Neural cell (in vitro differentiated cells): ENCODE results near the gene KRTAP22-1. TPM values are rescaled to one million over a fixed set of nuclear protein-coding genes. Genes with fewer than 3 reads are reported as not detected.

ENCODE experiments used
- H2AFZ ChIP-seq: fragments of 200-600, 300-800 bp; sonication (generic), shearing (Covaris generic); 2 replicates; pipeline ENCODE4 v1.6.0; 2014; ENCODE audit warnings: low read depth, mild to moderate bottlenecking, antibody characterized with exemption, low read length, moderate library complexity
- H3F3A ChIP-seq: fragments of 200-600 bp; shearing (Covaris generic); 2 replicates; pipeline ENCODE4 v1.6.1; 2016; ENCODE audit warnings: mild to moderate bottlenecking, moderate library complexity, mixed read lengths, antibody characterized with exemption, low read length; ENCODE audit not compliant: insufficient read depth, poor library complexity, severe bottlenecking
- H3K27ac ChIP-seq: fragments of 200-600, 300-800 bp; sonication (generic), shearing (Covaris generic); 2 replicates; pipeline ENCODE4 v1.5.1; 2014; ENCODE audit warnings: mild to moderate bottlenecking, low read length, moderate library complexity
- H3K27me3 ChIP-seq: fragments of 300-800, 200-600 bp; sonication (generic), shearing (Covaris generic); 2 replicates; pipeline ENCODE4 v1.6.0; 2014; ENCODE audit warnings: mild to moderate bottlenecking, low read depth, low read length, moderate library complexity; ENCODE audit not compliant: insufficient read depth
- H3K36me3 ChIP-seq: fragments of 300-800, 200-600 bp; sonication (generic), shearing (Covaris generic); 2 replicates; pipeline ENCODE4 v1.5.1; 2014; ENCODE audit warnings: mild to moderate bottlenecking, antibody characterized with exemption, low read length, moderate library complexity; ENCODE audit not compliant: insufficient read depth
- H3K4me2 ChIP-seq: fragments of 300-800, 200-600 bp; sonication (generic), shearing (Covaris generic); 2 replicates; pipeline ENCODE4 v1.6.0; 2014; ENCODE audit warnings: mild to moderate bottlenecking, low read length
- H3K4me3 ChIP-seq: fragments of 300-800, 200-600 bp; sonication (generic), shearing (Covaris generic); 2 replicates; pipeline ENCODE4 v1.5.1; 2014; ENCODE audit warnings: mild to moderate bottlenecking, low read length, moderate library complexity
- H3K79me2 ChIP-seq: fragments of 200-600 bp; shearing (Covaris generic); replicated peaks from 2 replicates; pipeline ENCODE4 v1.6.0; 2014; ENCODE audit warnings: mild to moderate bottlenecking, low read length, moderate library complexity; ENCODE audit not compliant: insufficient read depth
- H3K9ac ChIP-seq: fragments of 300-800, 200-600 bp; sonication (generic), shearing (Covaris generic); 2 replicates; pipeline ENCODE4 v1.6.1; 2016; ENCODE audit warnings: mild to moderate bottlenecking, low read length, mixed read lengths
- H3K9me2 ChIP-seq: fragments of 200-600 bp; shearing (Covaris generic); 2 replicates; pipeline ENCODE4 v1.6.1; 2016; ENCODE audit warnings: mild to moderate bottlenecking, low read length, mixed read lengths; ENCODE audit not compliant: insufficient read depth
- H3K9me3 ChIP-seq: fragments of 200-600, 300-800 bp; sonication (generic), shearing (Covaris generic); 2 replicates; pipeline ENCODE4 v1.6.1; 2016; ENCODE audit warnings: mild to moderate bottlenecking, mixed run types, low read length, moderate library complexity, mixed read lengths
- H4K20me1 ChIP-seq: fragments of 200-600 bp; shearing (Covaris generic); 2 replicates; pipeline ENCODE4 v1.6.1; 2016; ENCODE audit warnings: mild to moderate bottlenecking, mixed run types; ENCODE audit not compliant: insufficient read depth
- EP300 ChIP-seq: fragments of 450-650 bp; conservative IDR thresholded peaks from 2 replicates; pipeline ENCODE4 v1.6.1; 2014; ENCODE audit warnings: antibody characterized with exemption, mild to moderate bottlenecking, moderate library complexity; ENCODE audit not compliant: poor library complexity, severe bottlenecking
- EZH2 ChIP-seq: fragments of 200-600, 300-800 bp; shearing (Covaris generic), sonication (generic); IDR thresholded peaks from 2 replicates; pipeline ENCODE4 v1.6.1; 2014; ENCODE audit warnings: antibody characterized with exemption, low read length, borderline replicate concordance, mild to moderate bottlenecking; ENCODE audit not compliant: insufficient read depth, poor library complexity, severe bottlenecking
- MXI1 ChIP-seq: fragments of 450-650 bp; conservative IDR thresholded peaks from 2 replicates; pipeline ENCODE4 v1.6.1; 2014; ENCODE audit warnings: antibody characterized with exemption, mild to moderate bottlenecking; ENCODE audit not compliant: poor library complexity, severe bottlenecking
- POLR2AphosphoS5 ChIP-seq: IDR thresholded peaks from 2 replicates; pipeline ENCODE4 v1.6.1; 2012
- RAD21 ChIP-seq: fragments of 450-650 bp; conservative IDR thresholded peaks from 2 replicates; pipeline ENCODE4 v1.6.1; 2014; ENCODE audit warnings: antibody characterized with exemption, mild to moderate bottlenecking, moderate library complexity
- SMC3 ChIP-seq: fragments of 450-650 bp; conservative IDR thresholded peaks from 2 replicates; pipeline ENCODE4 v1.6.1; 2014; ENCODE audit warnings: antibody characterized with exemption, mild to moderate bottlenecking, moderate library complexity; ENCODE audit not compliant: poor library complexity
- TAF1 ChIP-seq: IDR thresholded peaks from 2 replicates; pipeline ENCODE4 v1.6.1; 2012; ENCODE audit warnings: low read depth
- polyA plus RNA-seq: library from polyadenylated mRNA; depleted of rRNA; stranded (reverse); fragments of >200 nt; gene quantifications from 2 replicates; pipeline ENCODE4 v1.2.3, GENCODE V29; 2014
- small RNA-seq, 3 experiments: library from RNA; depleted of rRNA; stranded (forward); fragments of <200 nt; gene quantifications; one replicate each; pipeline ENCODE3, GENCODE V24; 2012
- TF ChIP-seq, protein P1 (sequence below): IDR thresholded peaks from 2 replicates; pipeline ENCODE4 v1.6.1; 2012; ENCODE audit warnings: borderline replicate concordance
- TF ChIP-seq, protein P2 (sequence below): fragments of 450-650 bp; IDR thresholded peaks from 2 replicates; pipeline ENCODE4 v1.5.1; 2014; ENCODE audit warnings: antibody characterized with exemption, mild to moderate bottlenecking, moderate library complexity; ENCODE audit not compliant: poor library complexity, severe bottlenecking

KRTAP22-1 gene
- polyA plus RNA-seq, 1 donor from 2014 or later, result not detected

GRCh38 chr21:30646904-30647414 lies 46.1 kb downstream of the KRTAP22-1 start:
- no peak for TF ChIP-seq TAF1
- TF ChIP-seq EZH2, result no peak
- TF ChIP-seq MXI1, result no peak
- no peak for TF ChIP-seq SMC3
- no peak for TF ChIP-seq EP300
- TF ChIP-seq, protein P1, sequence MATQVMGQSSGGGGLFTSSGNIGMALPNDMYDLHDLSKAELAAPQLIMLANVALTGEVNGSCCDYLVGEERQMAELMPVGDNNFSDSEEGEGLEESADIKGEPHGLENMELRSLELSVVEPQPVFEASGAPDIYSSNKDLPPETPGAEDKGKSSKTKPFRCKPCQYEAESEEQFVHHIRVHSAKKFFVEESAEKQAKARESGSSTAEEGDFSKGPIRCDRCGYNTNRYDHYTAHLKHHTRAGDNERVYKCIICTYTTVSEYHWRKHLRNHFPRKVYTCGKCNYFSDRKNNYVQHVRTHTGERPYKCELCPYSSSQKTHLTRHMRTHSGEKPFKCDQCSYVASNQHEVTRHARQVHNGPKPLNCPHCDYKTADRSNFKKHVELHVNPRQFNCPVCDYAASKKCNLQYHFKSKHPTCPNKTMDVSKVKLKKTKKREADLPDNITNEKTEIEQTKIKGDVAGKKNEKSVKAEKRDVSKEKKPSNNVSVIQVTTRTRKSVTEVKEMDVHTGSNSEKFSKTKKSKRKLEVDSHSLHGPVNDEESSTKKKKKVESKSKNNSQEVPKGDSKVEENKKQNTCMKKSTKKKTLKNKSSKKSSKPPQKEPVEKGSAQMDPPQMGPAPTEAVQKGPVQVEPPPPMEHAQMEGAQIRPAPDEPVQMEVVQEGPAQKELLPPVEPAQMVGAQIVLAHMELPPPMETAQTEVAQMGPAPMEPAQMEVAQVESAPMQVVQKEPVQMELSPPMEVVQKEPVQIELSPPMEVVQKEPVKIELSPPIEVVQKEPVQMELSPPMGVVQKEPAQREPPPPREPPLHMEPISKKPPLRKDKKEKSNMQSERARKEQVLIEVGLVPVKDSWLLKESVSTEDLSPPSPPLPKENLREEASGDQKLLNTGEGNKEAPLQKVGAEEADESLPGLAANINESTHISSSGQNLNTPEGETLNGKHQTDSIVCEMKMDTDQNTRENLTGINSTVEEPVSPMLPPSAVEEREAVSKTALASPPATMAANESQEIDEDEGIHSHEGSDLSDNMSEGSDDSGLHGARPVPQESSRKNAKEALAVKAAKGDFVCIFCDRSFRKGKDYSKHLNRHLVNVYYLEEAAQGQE, result no peak
- TF ChIP-seq RAD21, result no peak
- TF ChIP-seq, protein P2, sequence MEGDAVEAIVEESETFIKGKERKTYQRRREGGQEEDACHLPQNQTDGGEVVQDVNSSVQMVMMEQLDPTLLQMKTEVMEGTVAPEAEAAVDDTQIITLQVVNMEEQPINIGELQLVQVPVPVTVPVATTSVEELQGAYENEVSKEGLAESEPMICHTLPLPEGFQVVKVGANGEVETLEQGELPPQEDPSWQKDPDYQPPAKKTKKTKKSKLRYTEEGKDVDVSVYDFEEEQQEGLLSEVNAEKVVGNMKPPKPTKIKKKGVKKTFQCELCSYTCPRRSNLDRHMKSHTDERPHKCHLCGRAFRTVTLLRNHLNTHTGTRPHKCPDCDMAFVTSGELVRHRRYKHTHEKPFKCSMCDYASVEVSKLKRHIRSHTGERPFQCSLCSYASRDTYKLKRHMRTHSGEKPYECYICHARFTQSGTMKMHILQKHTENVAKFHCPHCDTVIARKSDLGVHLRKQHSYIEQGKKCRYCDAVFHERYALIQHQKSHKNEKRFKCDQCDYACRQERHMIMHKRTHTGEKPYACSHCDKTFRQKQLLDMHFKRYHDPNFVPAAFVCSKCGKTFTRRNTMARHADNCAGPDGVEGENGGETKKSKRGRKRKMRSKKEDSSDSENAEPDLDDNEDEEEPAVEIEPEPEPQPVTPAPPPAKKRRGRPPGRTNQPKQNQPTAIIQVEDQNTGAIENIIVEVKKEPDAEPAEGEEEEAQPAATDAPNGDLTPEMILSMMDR, result no peak
- no peak for TF ChIP-seq POLR2AphosphoS5
- Histone ChIP-seq H3K36me3 (no peaks in the 10 kb centered on the region), H4K20me1 (no peaks in the 10 kb centered on the region), H3K4me3 (no peak overlapping the region), H3K27me3 (no peaks in the 10 kb centered on the region), H3K9ac (no peak overlapping the region), H3K4me2 (no peak overlapping the region), H3K9me2 (no peaks in the 10 kb centered on the region), H3K79me2 (no peaks in the 10 kb centered on the region), H3F3A (no peaks in the 10 kb centered on the region), H3K27ac (no peak overlapping the region), H3K9me3 (no peaks in the 10 kb centered on the region), H2AFZ (no peak overlapping the region)

Small RNA genes within 50 kb of the gene (small RNA-seq; reads per million reads assigned to genes)
- gene KRTAP20-1 (0 reads per million in 3 experiments), gene KRTAP20-3 (0 reads per million in 3 experiments), gene KRTAP20-4 (0 reads per million in 3 experiments), gene KRTAP22-1 (0 to 0.23 (median 0) reads per million in 3 experiments), gene KRTAP22-2 (0 reads per million in 3 experiments)

Other genes starting within 250 kb of the KRTAP22-1 start
- gene KRTAP13-2, start 228.8 kb upstream of the KRTAP22-1 start, polyA plus RNA-seq, result not detected in 2 replicates
- gene KRTAP13-1, start 205.1 kb upstream of the KRTAP22-1 start, polyA plus RNA-seq, result not detected in 2 replicates
- gene KRTAP13-3, start 175.2 kb upstream of the KRTAP22-1 start, polyA plus RNA-seq, result not detected in 2 replicates
- not detected in 2 replicates for gene KRTAP13-4, start 170.9 kb upstream of the KRTAP22-1 start, polyA plus RNA-seq
- gene KRTAP15-1, start 160.8 kb upstream of the KRTAP22-1 start, polyA plus RNA-seq, result not detected in 2 replicates
- not detected in 2 replicates for gene KRTAP19-1, start 120.7 kb upstream of the KRTAP22-1 start, polyA plus RNA-seq
- gene KRTAP19-2, start 113.7 kb upstream of the KRTAP22-1 start, polyA plus RNA-seq, result not detected in 2 replicates
- not detected in 2 replicates for gene KRTAP19-3, start 109.1 kb upstream of the KRTAP22-1 start, polyA plus RNA-seq
- gene KRTAP19-4, start 103.9 kb upstream of the KRTAP22-1 start, polyA plus RNA-seq, result not detected in 2 replicates
- not detected in 2 replicates for gene KRTAP19-5, start 98.9 kb upstream of the KRTAP22-1 start, polyA plus RNA-seq
- not detected in 2 replicates for gene KRTAP19-6, start 59.2 kb upstream of the KRTAP22-1 start, polyA plus RNA-seq
- not detected in 2 replicates for gene KRTAP19-7, start 39.8 kb upstream of the KRTAP22-1 start, polyA plus RNA-seq
- not detected in 2 replicates for gene KRTAP22-2, start 10.7 kb upstream of the KRTAP22-1 start, polyA plus RNA-seq
- gene KRTAP6-3, start 8.6 kb upstream of the KRTAP22-1 start, polyA plus RNA-seq, result not detected in 2 replicates
- not detected in 2 replicates for gene KRTAP6-2, start 2.2 kb upstream of the KRTAP22-1 start, polyA plus RNA-seq
- not detected in 2 replicates for gene KRTAP6-1, start 12.8 kb downstream of the KRTAP22-1 start, polyA plus RNA-seq
- gene KRTAP20-1, start 15.3 kb downstream of the KRTAP22-1 start, polyA plus RNA-seq, result not detected in 2 replicates
- not detected in 2 replicates for gene KRTAP20-4, start 19.5 kb downstream of the KRTAP22-1 start, polyA plus RNA-seq
- gene KRTAP20-2, start 34.1 kb downstream of the KRTAP22-1 start, polyA plus RNA-seq, result not detected in 2 replicates
- not detected in 2 replicates for gene KRTAP20-3, start 41.8 kb downstream of the KRTAP22-1 start, polyA plus RNA-seq
- not detected in 2 replicates for gene KRTAP21-3, start 117.7 kb downstream of the KRTAP22-1 start, polyA plus RNA-seq
- gene KRTAP21-2, start 146.2 kb downstream of the KRTAP22-1 start, polyA plus RNA-seq, result not detected in 2 replicates
- not detected in 2 replicates for gene KRTAP21-1, start 154.3 kb downstream of the KRTAP22-1 start, polyA plus RNA-seq
- not detected in 2 replicates for gene KRTAP8-1, start 212.2 kb downstream of the KRTAP22-1 start, polyA plus RNA-seq
- gene KRTAP7-1, start 228.7 kb downstream of the KRTAP22-1 start, polyA plus RNA-seq, result not detected in 2 replicates